Measurements from ENCODE around the gene RHBDL2. TPM values are rescaled to one million over a fixed set of nuclear protein-coding genes. Genes with fewer than 3 reads are reported as not detected.
"Not testable (repeated sequence)": the region's sequence is repeated elsewhere in the genome, so short reads cannot be mapped to it uniquely, and the experiment has no call there.

The RHBDL2 gene
- total RNA-seq, 4 donors from 2014 or later: 0.38 to 1.6 (median 0.61) TPM

GRCh38 chr1:38860454-38860795, 81.2 kb downstream of the RHBDL2 start:
- no peak for TF ChIP-seq CTCF (IDR thresholded peaks at IDR 0.05)
- ATAC-seq (ENCODE audit: low FRiP score) (no peak), DNase-seq (ENCODE audit: low spot score) (no peak)

DNA sequence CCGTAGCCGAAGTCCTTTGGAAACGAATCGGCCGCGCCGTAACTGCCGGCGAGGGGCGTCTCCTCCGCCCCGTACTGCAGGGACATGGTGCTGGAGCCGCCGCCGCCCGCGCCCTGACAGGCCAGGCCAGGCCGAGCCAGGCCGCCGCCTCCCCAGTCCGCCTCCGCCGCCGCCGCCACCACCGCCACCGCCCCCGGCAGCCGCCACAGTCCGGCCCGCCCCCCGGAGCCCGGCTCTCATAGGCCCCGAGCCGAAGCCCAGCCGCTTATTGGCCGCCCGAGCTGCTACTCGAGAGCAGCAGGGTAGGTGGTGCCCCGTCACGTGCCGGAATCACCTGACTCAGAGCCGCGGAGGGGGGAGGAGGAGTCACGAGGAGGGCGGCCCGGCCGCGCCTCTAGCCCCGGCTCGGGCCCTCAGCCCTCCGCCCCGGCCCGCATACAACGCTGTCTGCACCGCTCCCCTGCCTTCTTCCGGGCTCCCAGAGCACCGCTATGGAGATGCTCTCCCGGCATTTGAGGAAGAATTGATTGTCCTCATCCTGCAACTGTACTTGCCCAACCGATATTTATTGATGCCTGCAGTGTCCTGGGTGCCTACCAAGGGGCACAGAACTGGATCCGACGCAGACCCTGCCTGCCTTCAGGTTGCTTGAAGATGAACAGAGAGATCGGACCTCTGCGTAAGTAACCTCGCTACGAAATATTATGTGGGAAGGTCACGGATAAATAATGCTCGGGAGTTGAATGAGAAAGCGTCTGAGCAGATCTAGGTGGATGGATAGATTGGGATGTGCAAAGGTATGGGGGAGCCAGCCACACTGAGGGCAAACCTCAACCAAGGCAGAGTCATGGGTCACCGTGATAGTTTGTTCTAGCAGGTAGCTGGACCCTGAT, 81.8 kb downstream of the RHBDL2 start, which contains the start of gene RRAGC:
RRAGC (minus strand) TSS at position 212 of the 893 bp plus-strand sequence; CDS start at position 86, 126 bp downstream.
- peak; percentile 99 for DNase-seq (ENCODE audit: low spot score)
- ATAC-seq (ENCODE audit: low FRiP score): peak; percentile 96
- no peak for TF ChIP-seq CTCF (IDR thresholded peaks at IDR 0.05)

DNA sequence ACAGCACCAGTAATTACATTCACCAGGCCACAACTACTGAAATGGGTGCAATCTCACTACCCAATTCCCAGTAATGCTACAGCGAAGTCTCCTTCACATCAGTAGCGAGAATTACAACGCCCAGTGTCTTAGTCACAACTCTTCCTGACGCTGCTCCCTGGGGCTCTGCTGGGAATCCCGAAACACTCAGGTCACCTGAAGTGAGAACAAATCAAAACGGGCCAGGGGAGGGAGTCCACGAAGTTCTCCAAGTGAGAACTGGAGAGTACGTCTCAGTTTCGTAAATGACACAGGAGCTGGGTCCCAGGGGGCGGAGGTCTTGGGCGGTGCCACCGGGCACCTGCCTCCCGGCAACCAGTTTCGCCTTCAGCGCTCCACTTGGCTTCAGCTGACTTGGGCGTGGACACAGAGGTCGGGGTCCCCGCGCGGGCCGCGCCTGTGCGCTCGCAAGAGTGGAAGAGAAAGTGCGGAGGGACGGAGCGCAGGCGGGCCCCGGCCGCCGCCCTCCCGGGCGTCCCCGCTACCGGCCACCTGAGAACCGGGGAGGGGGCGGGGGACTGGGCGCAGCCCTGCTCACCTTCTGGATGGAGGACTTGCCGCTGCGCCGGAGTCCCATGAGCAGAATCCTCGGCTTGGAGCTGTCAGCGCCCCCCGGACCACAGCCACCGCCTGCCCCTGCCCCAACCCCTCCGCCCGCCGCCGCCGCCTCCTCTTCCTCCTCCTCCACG, 82.6 kb downstream of the RHBDL2 start:
- peak; percentile 78 for ATAC-seq (ENCODE audit: low FRiP score)
- no peak for TF ChIP-seq CTCF (IDR thresholded peaks at IDR 0.05)
- DNase-seq (ENCODE audit: low spot score): peak; percentile 61

GRCh38 chr1:38852780-38853179, 88.8 kb downstream of the RHBDL2 start:
- ATAC-seq (ENCODE audit: low FRiP score) (no peak), DNase-seq (ENCODE audit: low spot score) (no peak)
- TF ChIP-seq CTCF (IDR thresholded peaks at IDR 0.05): no peak

DNA sequence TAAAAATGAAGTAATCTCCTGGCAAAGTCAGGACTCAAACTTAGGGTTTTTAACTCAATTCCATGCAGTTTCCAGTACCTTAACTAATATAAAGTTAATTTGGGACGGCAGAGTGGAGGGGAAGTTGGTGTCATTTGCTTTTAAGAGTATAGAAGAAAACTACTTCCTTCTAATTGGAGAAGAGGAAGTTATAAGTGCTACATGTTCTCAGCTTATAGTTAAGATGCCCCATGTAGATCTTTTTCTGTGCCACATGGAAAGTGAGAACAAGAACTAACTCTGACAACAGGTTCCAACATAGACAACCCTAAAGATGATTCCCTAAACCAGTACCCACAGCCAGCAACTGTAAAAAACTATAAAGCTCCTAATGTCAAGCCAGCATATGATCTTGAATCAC, 93.6 kb downstream of the RHBDL2 start:
- ATAC-seq (ENCODE audit: low FRiP score): no peak
- DNase-seq (ENCODE audit: low spot score): no peak
- no peak for TF ChIP-seq CTCF (IDR thresholded peaks at IDR 0.05)

DNA sequence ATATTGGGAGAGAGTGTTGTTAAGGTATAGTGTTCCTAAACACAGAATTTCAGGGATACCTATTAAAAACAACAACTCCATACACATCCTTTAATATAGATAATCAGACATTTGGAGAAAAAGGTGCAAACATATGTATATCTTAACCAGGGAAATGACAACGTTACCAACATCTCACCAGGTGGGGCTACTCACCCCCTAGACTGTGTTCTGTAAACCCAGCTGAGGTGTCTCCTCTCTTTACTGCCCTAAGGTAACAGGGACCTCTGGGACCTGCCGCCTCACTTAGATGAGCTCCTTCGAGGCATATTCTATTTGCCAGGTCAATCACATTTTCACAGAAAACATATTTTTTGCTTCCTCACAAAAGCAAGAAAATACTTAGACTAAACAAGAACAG, 95.4 kb downstream of the RHBDL2 start:
- no peak for DNase-seq (ENCODE audit: low spot score)
- no peak for ATAC-seq (ENCODE audit: low FRiP score)
- TF ChIP-seq CTCF (IDR thresholded peaks at IDR 0.05): no peak

DNA sequence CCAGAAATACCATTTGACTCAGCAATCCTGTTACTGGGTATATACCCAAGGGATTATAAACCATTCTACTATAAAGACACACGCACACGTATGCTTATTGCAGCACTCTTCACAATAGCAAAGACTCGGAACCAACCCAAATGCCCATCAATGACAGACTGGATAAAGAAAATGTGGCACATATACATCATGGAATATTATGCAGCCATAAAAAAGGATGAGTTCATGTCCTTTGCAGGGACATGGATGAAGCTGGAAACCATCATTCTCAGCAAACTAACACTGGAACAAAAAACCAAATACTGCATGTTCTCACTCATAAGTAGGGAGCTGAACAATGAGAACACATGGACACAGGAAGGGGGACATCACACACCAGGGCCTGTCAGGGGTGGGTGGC, 96.5 kb downstream of the RHBDL2 start:
- not testable (repeated sequence) for DNase-seq (ENCODE audit: low spot score); ATAC-seq (ENCODE audit: low FRiP score)

Measured in omental fat pad (tissue), 4 donors.